SK-N-SH (cell line): ENCODE results near the gene SLFN11. TPM values are rescaled to one million over a fixed set of nuclear protein-coding genes. Genes with fewer than 3 reads are reported as not detected.
"Not testable (repeated sequence)": the region's sequence is repeated elsewhere in the genome, so short reads cannot be mapped to it uniquely, and the experiment has no call there.

Source experiments
- CTCF ChIA-PET: fragments of 300-600, 350-600 bp; formaldehyde crosslinking; extraction: SDS; loops from one replicate; lab custom pipeline; 2021; lab: Yijun Ruan, JAX
- POLR2A ChIA-PET: fragments of 350-600 bp; sonication (Branson Sonifier 250); formaldehyde crosslinking; extraction: SDS; loops from one replicate; lab custom pipeline; 2020; ENCODE audit warnings: antibody characterized with exemption, inconsistent platforms; lab: Yijun Ruan, JAX
- DNase-seq: peaks from one replicate; pipeline ENCODE4 v3.0.0; 2012
- H2AFZ ChIP-seq: fragments of 200-600 bp; sonication (generic); 2 replicates; pipeline ENCODE4 v1.8.1; 2016; ENCODE audit warnings: antibody characterized with exemption, mild to moderate bottlenecking, low read depth
- H3F3A ChIP-seq: fragments of 200-600 bp; sonication (generic); replicated peaks from 2 replicates; pipeline ENCODE3; 2016; ENCODE audit warnings: antibody characterized with exemption, mild to moderate bottlenecking; ENCODE audit not compliant: insufficient read depth
- H3K27ac ChIP-seq, 2 experiments: fragments of 200-500 bp in 1 of 2; fragments of 200-600 bp in 1 of 2; sonication (Bioruptor generic) in 1 of 2; sonication (generic), shearing (Covaris generic) in 1 of 2; 2 replicates each; pipeline versions ENCODE4 v1.5.1 to v1.6.1; 2014 to 2016; ENCODE audit warnings: low read depth in 2 of 2, inconsistent platforms in 1 of 2, low read length in 1 of 2, mild to moderate bottlenecking in 1 of 2, mixed read lengths in 1 of 2
- H3K27me3 ChIP-seq: fragments of 200-600 bp; sonication (generic), shearing (Covaris generic); 2 replicates; pipeline ENCODE4 v1.6.1; 2016; ENCODE audit warnings: mixed run types; ENCODE audit not compliant: insufficient read depth
- H3K36me3 ChIP-seq, 2 experiments: fragments of 200-500 bp in 1 of 2; fragments of 200-600 bp in 1 of 2; sonication (Bioruptor generic) in 1 of 2; sonication (generic) in 1 of 2; replicated peaks in 1 of 2; 2 replicates each; pipeline versions ENCODE3 to v1.5.1; 2014 to 2016; ENCODE audit warnings: low read length in 1 of 2, mild to moderate bottlenecking in 1 of 2; ENCODE audit not compliant: insufficient read depth in 2 of 2, control insufficient read depth in 1 of 2
- H3K4me1 ChIP-seq, 2 experiments: fragments of 200-500 bp in 1 of 2; fragments of 200-600 bp in 1 of 2; sonication (Bioruptor generic) in 1 of 2; sonication (generic), shearing (Covaris generic) in 1 of 2; 2 replicates each; pipeline versions ENCODE4 v1.5.1 to v1.6.1; 2014 to 2016; ENCODE audit warnings: low read depth in 1 of 2, low read length in 1 of 2, mixed run types in 1 of 2; ENCODE audit not compliant: insufficient read depth in 2 of 2, control insufficient read depth in 1 of 2
- H3K4me2 ChIP-seq: fragments of 200-600 bp; sonication (generic), shearing (Covaris generic); 2 replicates; pipeline ENCODE4 v1.6.1; 2017; ENCODE audit warnings: mixed run types
- H3K4me3 ChIP-seq, 2 experiments: fragments of 200-500 bp in 1 of 2; fragments of 200-600 bp in 1 of 2; sonication (Bioruptor generic) in 1 of 2; sonication (generic), shearing (Covaris generic) in 1 of 2; 2 replicates each; pipeline versions ENCODE4 v1.5.1 to v1.8.1; 2014 to 2016; ENCODE audit warnings: low read depth in 2 of 2, inconsistent platforms in 1 of 2, low read length in 1 of 2, mild to moderate bottlenecking in 1 of 2, mixed read lengths in 1 of 2, moderate library complexity in 1 of 2
- H3K79me2 ChIP-seq: fragments of 200-600 bp; sonication (generic); 2 replicates; pipeline ENCODE4 v1.8.1; 2017; ENCODE audit warnings: mild to moderate bottlenecking; ENCODE audit not compliant: insufficient read depth
- H3K9ac ChIP-seq: fragments of 200-600 bp; sonication (generic); 2 replicates; pipeline ENCODE4 v1.6.1; 2017; ENCODE audit warnings: mixed run types
- H3K9me2 ChIP-seq: fragments of 200-600 bp; sonication (generic); 2 replicates; pipeline ENCODE4 v1.6.1; 2017; ENCODE audit warnings: mixed run types
- H3K9me3 ChIP-seq: fragments of 200-600 bp; sonication (generic); 2 replicates; pipeline ENCODE4 v1.6.1; 2017; ENCODE audit warnings: mixed run types, mild to moderate bottlenecking, moderate library complexity
- H4K20me1 ChIP-seq: fragments of 200-600 bp; sonication (generic); 2 replicates; pipeline ENCODE4 v1.6.1; 2017; ENCODE audit warnings: mild to moderate bottlenecking, mixed run types; ENCODE audit not compliant: insufficient read depth
- CHD2 ChIP-seq: fragments of 150-350 bp; IDR thresholded peaks from 2 replicates; pipeline ENCODE4 v1.6.1; 2018; ENCODE audit warnings: low read length; ENCODE audit not compliant: partially characterized antibody
- ELF1 ChIP-seq: IDR thresholded peaks from 2 replicates; pipeline ENCODE4 v1.4.0; 2012
- EP300 ChIP-seq, 2 experiments: IDR thresholded peaks; 2 replicates each; pipeline versions ENCODE4 v1.4.0 to v1.6.1; 2012; ENCODE audit warnings: borderline replicate concordance in 1 of 2, low read depth in 1 of 2, low read length in 1 of 2
- FOXJ3 ChIP-seq: sonication (generic); formaldehyde crosslinking; IDR thresholded peaks from 2 replicates; pipeline ENCODE4 v1.5.1; 2020; ENCODE audit warnings: mild to moderate bottlenecking, missing genetic modification reagents
- FOXM1 ChIP-seq: IDR thresholded peaks from 2 replicates; pipeline ENCODE4 v1.4.0; 2012; ENCODE audit warnings: low read depth, mild to moderate bottlenecking
- GABPA ChIP-seq: IDR thresholded peaks from 2 replicates; pipeline ENCODE4 v1.4.0; 2012; ENCODE audit warnings: low read depth, mild to moderate bottlenecking
- JUND ChIP-seq: IDR thresholded peaks from 2 replicates; pipeline ENCODE4 v1.4.0; 2012
- MXI1 ChIP-seq: IDR thresholded peaks from 2 replicates; pipeline ENCODE4 v1.6.1; 2012; ENCODE audit warnings: mild to moderate bottlenecking, low read depth, low read length, improper control_type of control experiment
- NFIC ChIP-seq: IDR thresholded peaks from 2 replicates; pipeline ENCODE4 v1.4.0; 2012; ENCODE audit warnings: borderline replicate concordance
- NRF1 ChIP-seq: IDR thresholded peaks from 2 replicates; pipeline ENCODE4 v1.6.1; 2012; ENCODE audit warnings: low read depth, mild to moderate bottlenecking, low read length
- POLR2AphosphoS5 ChIP-seq: IDR thresholded peaks from 2 replicates; pipeline ENCODE4 v1.6.1; 2012; ENCODE audit warnings: low read depth, low read length
- RAD21 ChIP-seq: IDR thresholded peaks from 2 replicates; pipeline ENCODE4 v1.6.1; 2012; ENCODE audit warnings: mild to moderate bottlenecking, low read length
- RCOR1 ChIP-seq: fragments of 150-350 bp; IDR thresholded peaks from 2 replicates; pipeline ENCODE4 v1.6.1; 2017; ENCODE audit warnings: antibody characterized with exemption, low read length
- RFX5 ChIP-seq: IDR thresholded peaks from 2 replicates; pipeline ENCODE4 v1.6.1; 2012; ENCODE audit warnings: mild to moderate bottlenecking, improper control_type of control experiment, low read length
- SMC3 ChIP-seq: IDR thresholded peaks from 2 replicates; pipeline ENCODE4 v1.6.1; 2012; ENCODE audit warnings: low read depth, low read length, improper control_type of control experiment
- USF2 ChIP-seq: fragments of 150-350 bp; IDR thresholded peaks from 2 replicates; pipeline ENCODE4 v1.6.1; 2017; ENCODE audit warnings: antibody characterized with exemption, low read length, low read depth, borderline replicate concordance
- WGBS: methylation state at CpG from one replicate; pipeline ENCODE4 v1.1.6; 2017; ENCODE audit warnings: low lambda C conversion rate; 5-methylcytosine and 5-hydroxymethylcytosine counted together
- polyA plus RNA-seq, 3 experiments: library from polyadenylated mRNA; depleted of rRNA; stranded (reverse); fragments of >200 nt; gene quantifications; 2 replicates each; pipeline ENCODE4 v1.2.3, GENCODE V29; 2012
- TF ChIP-seq, protein P1 (sequence below): fragments of 200-600 bp; sonication (generic); IDR thresholded peaks from 2 replicates; pipeline ENCODE4 v1.6.1; 2017; ENCODE audit warnings: antibody characterized with exemption, mild to moderate bottlenecking, moderate library complexity
- TF ChIP-seq, protein P2 (sequence below): IDR thresholded peaks from 2 replicates; pipeline ENCODE4 v1.6.1; 2012; ENCODE audit warnings: mild to moderate bottlenecking, low read depth, low read length, moderate library complexity

The SLFN11 gene
- polyA plus RNA-seq, 1 of the 3 experiments (the other 2 are of a cell fraction), result 0.02 TPM

- whole genome bisulfite sequencing, result 52% methylated on average over 1 of the region's 1 CpG
- Histone ChIP-seq H4K20me1 (no peaks in the 10 kb centered on the region), H3K9me3 (no peaks in the 10 kb centered on the region), H3K36me3 (peaks cover 5 to 21% of the 10 kb centered on the region in 2 experiments), H3K27ac (no peak overlapping the region), H3F3A (no peaks in the 10 kb centered on the region), H3K4me2 (no peak overlapping the region), H2AFZ (no peak overlapping the region), H3K4me1 (no peaks in the 10 kb centered on the region), H3K27me3 (no peaks in the 10 kb centered on the region), H3K79me2 (no peaks in the 10 kb centered on the region), H3K4me3 (no peak overlapping the region), H3K9me2 (no peaks in the 10 kb centered on the region), H3K9ac (no peak overlapping the region)
- ChIA-PET POLR2A (no interaction called here), CTCF (interaction anchor here (1.3 kb wide), 1 partner anchor 92 kb away, joined by 3 read pairs; no protein-coding TSS in a partner anchor)
- TF ChIP-seq FOXM1 (no peak), NFIC (no peak), JUND (no peak), CHD2 (no peak), RFX5 (no peak), MXI1 (no peak)
- DNase-seq, result no peak
Observed at GRCh38 chr17:35404360-35404759, 30.9 kb upstream of the SLFN11 start.

GRCh38 chr17:35393783-35394182 is 20.4 kb upstream of the SLFN11 start:
- H3K9ac ChIP-seq, H3F3A ChIP-seq, H3K36me3 ChIP-seq, DNase-seq, H4K20me1 ChIP-seq, H3K9me3 ChIP-seq, H3K4me2 ChIP-seq, H3K4me1 ChIP-seq, H2AFZ ChIP-seq, H3K27me3 ChIP-seq, H3K4me3 ChIP-seq, CTCF ChIA-PET, POLR2A ChIA-PET, H3K9me2 ChIP-seq, H3K79me2 ChIP-seq, H3K27ac ChIP-seq: not testable (repeated sequence)
- 14% methylated on average over 7 of the region's 13 CpGs for WGBS

- Histone ChIP-seq H3K9ac (no peak overlapping the region), H3K4me3 (no peak overlapping the region), H3K36me3 (no peaks in the 10 kb centered on the region), H3K27me3 (0 out of 2 replicates have a peak, but pooled peaks cover 4% of the 10 kb centered on the region), H2AFZ (no peak overlapping the region), H3K4me1 (no peaks in the 10 kb centered on the region), H3K4me2 (no peak overlapping the region), H4K20me1 (no peaks in the 10 kb centered on the region), H3K9me3 (no peaks in the 10 kb centered on the region), H3K79me2 (no peaks in the 10 kb centered on the region), H3F3A (no peaks in the 10 kb centered on the region), H3K27ac (no peak overlapping the region), H3K9me2 (no peaks in the 10 kb centered on the region)
- WGBS, result 13% methylated on average over 2 of the region's 2 CpGs
- ChIA-PET CTCF (no interaction called here), POLR2A (no interaction called here)
- DNase-seq, result no peak
- TF ChIP-seq GABPA (no peak), RCOR1 (no peak), FOXJ3 (CRISPR knock-in tag) (no peak), JUND (no peak), RAD21 (no peak), NFIC (no peak), POLR2AphosphoS5 (no peak), EP300 (IDR thresholded peaks at IDR 0.05; ENCODE audit: borderline replicate concordance in 1 of 2, low read depth in 1 of 2, low read length in 1 of 2) (no peak), ELF1 (no peak), USF2 (no peak), CHD2 (no peak), NRF1 (no peak), SMC3 (no peak)
- TF ChIP-seq, protein P1, sequence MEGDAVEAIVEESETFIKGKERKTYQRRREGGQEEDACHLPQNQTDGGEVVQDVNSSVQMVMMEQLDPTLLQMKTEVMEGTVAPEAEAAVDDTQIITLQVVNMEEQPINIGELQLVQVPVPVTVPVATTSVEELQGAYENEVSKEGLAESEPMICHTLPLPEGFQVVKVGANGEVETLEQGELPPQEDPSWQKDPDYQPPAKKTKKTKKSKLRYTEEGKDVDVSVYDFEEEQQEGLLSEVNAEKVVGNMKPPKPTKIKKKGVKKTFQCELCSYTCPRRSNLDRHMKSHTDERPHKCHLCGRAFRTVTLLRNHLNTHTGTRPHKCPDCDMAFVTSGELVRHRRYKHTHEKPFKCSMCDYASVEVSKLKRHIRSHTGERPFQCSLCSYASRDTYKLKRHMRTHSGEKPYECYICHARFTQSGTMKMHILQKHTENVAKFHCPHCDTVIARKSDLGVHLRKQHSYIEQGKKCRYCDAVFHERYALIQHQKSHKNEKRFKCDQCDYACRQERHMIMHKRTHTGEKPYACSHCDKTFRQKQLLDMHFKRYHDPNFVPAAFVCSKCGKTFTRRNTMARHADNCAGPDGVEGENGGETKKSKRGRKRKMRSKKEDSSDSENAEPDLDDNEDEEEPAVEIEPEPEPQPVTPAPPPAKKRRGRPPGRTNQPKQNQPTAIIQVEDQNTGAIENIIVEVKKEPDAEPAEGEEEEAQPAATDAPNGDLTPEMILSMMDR, result no peak
- TF ChIP-seq, protein P2, sequence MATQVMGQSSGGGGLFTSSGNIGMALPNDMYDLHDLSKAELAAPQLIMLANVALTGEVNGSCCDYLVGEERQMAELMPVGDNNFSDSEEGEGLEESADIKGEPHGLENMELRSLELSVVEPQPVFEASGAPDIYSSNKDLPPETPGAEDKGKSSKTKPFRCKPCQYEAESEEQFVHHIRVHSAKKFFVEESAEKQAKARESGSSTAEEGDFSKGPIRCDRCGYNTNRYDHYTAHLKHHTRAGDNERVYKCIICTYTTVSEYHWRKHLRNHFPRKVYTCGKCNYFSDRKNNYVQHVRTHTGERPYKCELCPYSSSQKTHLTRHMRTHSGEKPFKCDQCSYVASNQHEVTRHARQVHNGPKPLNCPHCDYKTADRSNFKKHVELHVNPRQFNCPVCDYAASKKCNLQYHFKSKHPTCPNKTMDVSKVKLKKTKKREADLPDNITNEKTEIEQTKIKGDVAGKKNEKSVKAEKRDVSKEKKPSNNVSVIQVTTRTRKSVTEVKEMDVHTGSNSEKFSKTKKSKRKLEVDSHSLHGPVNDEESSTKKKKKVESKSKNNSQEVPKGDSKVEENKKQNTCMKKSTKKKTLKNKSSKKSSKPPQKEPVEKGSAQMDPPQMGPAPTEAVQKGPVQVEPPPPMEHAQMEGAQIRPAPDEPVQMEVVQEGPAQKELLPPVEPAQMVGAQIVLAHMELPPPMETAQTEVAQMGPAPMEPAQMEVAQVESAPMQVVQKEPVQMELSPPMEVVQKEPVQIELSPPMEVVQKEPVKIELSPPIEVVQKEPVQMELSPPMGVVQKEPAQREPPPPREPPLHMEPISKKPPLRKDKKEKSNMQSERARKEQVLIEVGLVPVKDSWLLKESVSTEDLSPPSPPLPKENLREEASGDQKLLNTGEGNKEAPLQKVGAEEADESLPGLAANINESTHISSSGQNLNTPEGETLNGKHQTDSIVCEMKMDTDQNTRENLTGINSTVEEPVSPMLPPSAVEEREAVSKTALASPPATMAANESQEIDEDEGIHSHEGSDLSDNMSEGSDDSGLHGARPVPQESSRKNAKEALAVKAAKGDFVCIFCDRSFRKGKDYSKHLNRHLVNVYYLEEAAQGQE, result no peak
Observed at GRCh38 chr17:35390663-35391062, 17.2 kb upstream of the SLFN11 start.
